Measurements from ENCODE around the gene CTDNEP1. TPM values are rescaled to one million over a fixed set of nuclear protein-coding genes. Genes with fewer than 3 reads are reported as not detected.
A peak's percentile ranks its signal among the peaks of the same experiment; 100 is the strongest.

CTDNEP1 gene
- 10 to 100 TPM; 51.3 to 51.7 TPM for total RNA-seq

DNA sequence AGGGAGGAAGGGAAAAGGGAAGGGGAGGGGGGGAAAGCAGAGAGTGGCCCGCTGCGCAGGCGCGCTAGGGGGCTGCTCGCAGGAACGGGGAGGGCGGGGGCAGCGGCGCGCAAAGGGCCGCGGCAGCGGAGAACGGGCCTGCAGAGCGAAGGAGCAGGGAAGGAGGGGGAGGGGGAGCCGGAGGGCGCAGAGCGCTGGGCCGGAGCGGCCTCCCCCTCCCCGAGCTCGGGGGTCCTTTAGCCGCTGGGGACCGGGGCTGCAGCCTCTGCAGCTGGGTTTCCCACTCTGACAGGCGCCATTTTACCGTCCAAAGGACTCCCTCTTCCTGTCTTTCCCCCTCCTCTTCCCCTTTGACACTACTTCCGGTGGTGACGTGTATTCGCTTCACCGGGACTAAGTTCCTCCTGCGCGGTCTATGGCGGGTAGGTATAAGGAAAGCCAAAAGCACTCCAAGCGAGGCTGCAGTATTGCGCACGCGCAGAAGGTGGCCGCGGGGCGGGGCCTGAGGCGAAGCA, at the start of gene CTDNEP1:
TSS of gene CTDNEP1 (minus strand) at position 74 of the 515 bp plus-strand sequence. CDS start 438 bp downstream, outside the sequence.
- DNase-seq (ENCODE audit: low spot score) (peak; percentile 94), ATAC-seq (ENCODE audit: insufficient number of reproducible peaks, low FRiP score, low read depth) (peak; percentile 98)
- Histone ChIP-seq H3K4me3 (peak within 1 kb of the TSS; percentile 98), H3K27ac (peak within 1 kb of the TSS; percentile 99), H3K9me3 (no peaks in the 10 kb centered on the region), H3K27me3 (replicated peaks; ENCODE audit: insufficient read depth) (no peaks in the 10 kb centered on the region), H3K36me3 (peaks cover 13% of the 10 kb centered on the region), H3K4me1 (ENCODE audit: control insufficient read depth in 1 of 2, low read depth in 2 of 2) (peaks cover 18 to 36% of the 10 kb centered on the region in 2 donors)
- no peak for TF ChIP-seq CTCF (IDR thresholded peaks at IDR 0.05)

- Histone ChIP-seq H3K4me1 (ENCODE audit: control insufficient read depth in 1 of 2, low read depth in 2 of 2) (peaks cover 15 to 34% of the 10 kb centered on the region in 2 donors), H3K9me3 (no peaks in the 10 kb centered on the region), H3K36me3 (no peaks in the 10 kb centered on the region), H3K27me3 (replicated peaks; ENCODE audit: insufficient read depth) (peaks cover 5% of the 10 kb centered on the region), H3K4me3 (peak overlapping the region; percentile 40), H3K27ac (no peak overlapping the region)
- ATAC-seq (ENCODE audit: insufficient number of reproducible peaks, low FRiP score, low read depth) (peak; percentile 53), DNase-seq (ENCODE audit: low spot score) (no peak)
- TF ChIP-seq CTCF (IDR thresholded peaks at IDR 0.05): peak; percentile 96
These were observed 44.8 kb upstream of the CTDNEP1 start for GRCh38 chr17:7296189-7296861.

DNA sequence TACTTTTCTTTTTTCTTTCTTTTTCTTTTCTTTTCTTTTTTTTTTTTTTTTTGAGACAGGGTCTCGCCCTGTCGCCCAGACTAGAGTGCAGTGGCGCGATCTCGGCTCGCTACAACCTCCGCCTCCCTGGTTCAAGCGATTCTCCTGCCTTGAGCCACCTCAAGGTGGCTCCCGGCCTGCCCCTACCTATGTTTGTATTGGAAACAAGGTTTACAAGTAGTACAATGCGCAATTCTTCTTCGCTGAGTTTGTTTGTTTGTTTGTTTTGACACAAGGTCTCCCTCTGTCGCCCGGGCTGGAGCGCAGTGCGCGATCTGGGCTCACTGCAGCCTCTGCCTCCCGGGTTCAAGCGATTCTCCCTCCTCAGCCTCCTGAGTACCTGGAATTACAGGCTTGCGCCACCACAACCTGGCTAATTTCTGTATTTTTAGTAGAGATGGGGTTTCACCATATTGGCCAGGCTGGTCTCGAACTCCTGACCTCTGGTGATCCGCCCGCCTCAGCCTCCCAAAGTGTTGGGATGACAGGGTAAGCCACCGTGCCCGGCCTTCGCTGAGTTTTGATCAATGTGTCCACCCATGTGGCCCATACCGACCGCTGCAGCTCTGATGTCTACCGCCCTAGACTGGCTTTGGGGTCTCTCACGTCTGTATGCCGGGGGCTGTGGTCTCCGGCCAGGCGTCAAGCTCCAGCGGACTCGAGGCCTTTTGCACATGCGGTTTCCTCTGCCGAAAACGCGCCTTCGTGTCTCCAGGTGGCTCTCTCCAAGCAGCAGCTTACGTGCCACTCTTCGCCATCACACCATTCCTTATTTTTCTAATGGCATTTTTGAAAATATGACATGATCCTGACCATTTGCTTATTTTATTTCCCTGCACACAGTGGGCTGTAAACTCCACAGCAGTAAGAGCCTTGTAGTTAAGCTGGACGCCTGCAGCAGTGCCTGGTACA, 44.0 kb upstream of the CTDNEP1 start:
- ATAC-seq (ENCODE audit: insufficient number of reproducible peaks, low FRiP score, low read depth): no peak
- Histone ChIP-seq H3K4me1 (ENCODE audit: control insufficient read depth in 1 of 2, low read depth in 2 of 2) (peaks cover 15 to 34% of the 10 kb centered on the region in 2 donors), H3K27me3 (replicated peaks; ENCODE audit: insufficient read depth) (peaks cover 5% of the 10 kb centered on the region)

DNA sequence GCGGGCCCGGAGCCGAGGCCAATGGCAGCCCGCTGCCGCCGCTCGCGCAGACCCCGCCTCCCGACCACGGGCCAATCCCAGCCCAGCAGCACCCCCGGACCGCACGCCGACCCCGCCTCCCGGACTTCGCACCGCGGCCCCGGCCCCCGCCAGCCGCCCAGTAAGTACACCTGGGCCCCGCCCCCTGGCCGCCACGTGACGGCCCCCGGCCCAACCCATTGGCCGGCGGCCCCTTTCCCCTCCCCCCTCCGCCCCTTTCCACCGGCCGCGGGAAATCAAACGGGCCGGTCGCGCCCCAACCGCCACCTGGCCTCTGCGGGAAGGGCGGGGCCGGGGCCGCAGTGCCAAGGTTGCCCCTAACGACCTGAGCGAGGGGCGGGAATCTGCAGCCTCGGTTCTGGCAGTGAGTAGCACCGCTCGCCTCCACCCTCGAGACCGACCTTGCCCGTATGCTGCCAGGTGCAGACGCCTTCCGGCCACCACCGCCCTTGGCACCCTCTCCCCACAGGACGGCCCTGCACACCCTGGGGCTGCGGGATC, 43.1 kb upstream of the CTDNEP1 start, which contains the start of gene YBX2:
TSS of gene YBX2 (minus strand) at position 26 of the 540 bp plus-strand sequence. CDS start 139 bp downstream, outside the sequence.
- H3K27ac ChIP-seq: no peak within 1 kb of the TSS
- no peak for DNase-seq (ENCODE audit: low spot score)

More for the DNA sequence above, 44.0 kb upstream of the CTDNEP1 start:
- no peak for DNase-seq (ENCODE audit: low spot score)
- no peak overlapping the region for H3K27ac ChIP-seq
- H3K9me3 ChIP-seq: no peaks in the 10 kb centered on the region
- H3K4me3 ChIP-seq: peak overlapping the region; percentile 56
- no peak for TF ChIP-seq CTCF (IDR thresholded peaks at IDR 0.05)
- H3K36me3 ChIP-seq: no peaks in the 10 kb centered on the region

More for the DNA sequence above, 43.1 kb upstream of the CTDNEP1 start, which contains the start of gene YBX2:
- H3K36me3 ChIP-seq: no peaks in the 10 kb centered on the region
- H3K9me3 ChIP-seq: no peaks in the 10 kb centered on the region
- ATAC-seq (ENCODE audit: insufficient number of reproducible peaks, low FRiP score, low read depth): no peak
- H3K4me3 ChIP-seq: peak within 1 kb of the TSS; percentile 56
- H3K4me1 ChIP-seq (ENCODE audit: control insufficient read depth in 1 of 2, low read depth in 2 of 2): peaks cover 15 to 34% of the 10 kb centered on the region in 2 donors
- peaks cover 5% of the 10 kb centered on the region for H3K27me3 ChIP-seq (replicated peaks; ENCODE audit: insufficient read depth)
- no peak for TF ChIP-seq CTCF (IDR thresholded peaks at IDR 0.05)
